ENCODE results near the gene LTC4S.

DNA sequence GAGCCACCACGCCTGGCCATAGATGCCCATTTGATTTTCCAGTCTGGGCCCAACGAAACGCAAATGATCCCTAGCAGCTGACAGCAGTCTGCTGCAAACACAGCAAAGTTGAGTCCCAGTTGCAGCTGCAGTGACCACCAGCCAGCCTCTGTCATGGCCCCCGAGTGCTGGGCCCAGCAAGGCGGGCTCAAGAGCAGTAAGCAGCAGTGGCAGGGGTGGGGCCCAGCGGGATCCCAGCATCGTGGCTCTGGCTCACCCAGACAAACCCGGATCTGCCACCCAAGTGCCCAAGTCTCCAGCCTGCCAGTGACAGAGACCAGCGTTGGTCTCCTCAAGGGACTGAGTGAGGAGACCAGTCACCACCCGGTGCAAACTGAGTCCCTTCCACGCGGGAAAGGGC, 6.9 kb upstream of the LTC4S start:
- TF ChIP-seq EZH2 (IDR thresholded peaks at IDR 0.05; ENCODE audit: insufficient read depth, poor library complexity, severe bottlenecking) (no peak), EZH2phosphoT487 (IDR thresholded peaks at IDR 0.05; ENCODE audit: insufficient read depth, low read depth) (no peak)

Measured in GM23248 (cell line).